ENCODE results near the gene FAF1. TPM values are rescaled to one million over a fixed set of nuclear protein-coding genes. Genes with fewer than 3 reads are reported as not detected.
"Not testable (repeated sequence)": the region's sequence is repeated elsewhere in the genome, so short reads cannot be mapped to it uniquely, and the experiment has no call there.

Gene FAF1
- total RNA-seq, 1 experiment from 2014 or later = 135 TPM

DNA sequence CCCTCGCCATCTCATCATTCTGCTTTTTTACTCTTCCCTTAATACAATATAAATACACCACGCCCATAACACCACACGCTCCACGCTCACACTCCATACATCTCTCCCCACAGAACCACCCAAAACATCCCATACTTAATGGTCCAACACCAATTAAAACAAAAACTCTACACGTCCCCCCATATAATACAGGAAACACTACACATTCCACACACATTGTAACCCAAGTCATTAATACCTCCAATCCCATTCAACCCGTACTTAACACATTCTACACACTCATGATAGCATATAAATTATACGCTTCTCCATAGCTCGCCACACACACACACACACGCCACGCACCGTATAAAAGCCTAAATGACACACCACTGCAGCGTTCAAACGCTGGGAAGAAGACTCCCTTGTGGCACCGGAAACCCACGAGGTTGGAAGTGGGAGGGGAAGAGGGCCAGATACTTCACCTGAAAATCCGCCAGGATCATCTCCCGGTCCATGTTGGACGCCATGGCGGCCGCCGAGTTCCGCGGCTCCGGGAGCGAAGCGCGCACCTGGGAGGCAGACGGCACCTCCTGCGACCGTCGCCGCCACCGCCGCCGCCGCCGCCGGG lies 659 bp downstream of the FAF1 start:
- DNase-seq (ENCODE audit: low read depth) = peak; percentile 74

DNA sequence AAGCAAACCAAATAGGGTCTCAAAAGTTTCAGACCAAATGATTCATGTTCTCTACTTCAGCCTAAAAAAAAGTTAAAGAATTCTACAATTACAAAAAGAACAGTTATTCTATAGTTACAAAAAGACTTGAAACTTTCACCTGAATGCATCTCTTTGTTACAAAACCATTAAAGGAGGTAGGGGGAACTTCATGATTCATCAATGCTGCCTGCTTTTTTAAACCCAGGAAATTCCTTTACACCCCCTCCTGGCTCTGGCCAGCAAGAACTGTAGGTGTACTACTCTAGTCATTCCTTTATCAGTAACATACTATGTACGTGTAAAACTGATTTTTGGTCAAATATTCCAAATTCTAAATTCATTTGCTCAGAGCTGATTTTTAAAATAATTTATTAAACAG lies 5.0 kb downstream of the FAF1 start:
- DNase-seq (ENCODE audit: low read depth) = no peak

DNA sequence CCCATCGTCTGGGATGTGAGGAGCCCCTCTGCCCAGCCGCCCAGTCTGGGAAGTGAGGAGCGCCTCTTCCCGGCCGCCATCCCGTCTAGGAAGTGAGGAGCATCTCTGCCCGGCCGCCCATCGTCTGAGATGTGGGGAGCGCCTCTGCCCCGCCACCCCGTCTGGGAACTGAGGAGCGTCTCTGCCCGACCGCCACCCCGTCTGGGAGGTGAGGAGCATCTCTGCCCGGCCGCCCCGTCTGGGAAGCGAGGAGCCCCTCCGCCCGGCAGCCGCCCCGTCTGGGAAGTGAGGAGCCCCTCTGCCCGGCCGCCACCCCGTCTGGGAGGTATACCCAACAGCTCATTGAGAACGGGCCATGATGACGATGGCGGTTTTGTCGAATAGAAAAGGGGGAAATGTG lies 7.5 kb downstream of the FAF1 start:
- DNase-seq (ENCODE audit: low read depth) = not testable (repeated sequence)

DNA sequence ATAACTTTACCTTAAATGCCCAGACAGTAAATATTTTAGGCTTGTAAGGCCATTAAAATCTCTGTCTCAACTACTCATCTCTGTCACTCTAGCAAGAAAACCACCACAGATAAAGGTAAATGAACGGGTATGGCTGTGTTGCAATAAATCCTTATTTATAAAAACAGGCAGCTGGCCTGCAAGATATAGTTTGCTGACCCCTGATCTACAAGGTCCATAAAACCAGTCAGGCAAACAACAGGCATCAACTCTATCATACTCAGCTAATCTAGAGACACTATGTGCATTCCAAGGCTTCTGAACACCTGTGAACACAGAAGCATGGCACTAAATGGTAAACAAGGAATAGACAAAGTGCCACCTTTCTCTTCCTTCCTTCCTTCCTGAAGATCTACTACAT lies 9.7 kb downstream of the FAF1 start:
- DNase-seq (ENCODE audit: low read depth) = no peak

DNA sequence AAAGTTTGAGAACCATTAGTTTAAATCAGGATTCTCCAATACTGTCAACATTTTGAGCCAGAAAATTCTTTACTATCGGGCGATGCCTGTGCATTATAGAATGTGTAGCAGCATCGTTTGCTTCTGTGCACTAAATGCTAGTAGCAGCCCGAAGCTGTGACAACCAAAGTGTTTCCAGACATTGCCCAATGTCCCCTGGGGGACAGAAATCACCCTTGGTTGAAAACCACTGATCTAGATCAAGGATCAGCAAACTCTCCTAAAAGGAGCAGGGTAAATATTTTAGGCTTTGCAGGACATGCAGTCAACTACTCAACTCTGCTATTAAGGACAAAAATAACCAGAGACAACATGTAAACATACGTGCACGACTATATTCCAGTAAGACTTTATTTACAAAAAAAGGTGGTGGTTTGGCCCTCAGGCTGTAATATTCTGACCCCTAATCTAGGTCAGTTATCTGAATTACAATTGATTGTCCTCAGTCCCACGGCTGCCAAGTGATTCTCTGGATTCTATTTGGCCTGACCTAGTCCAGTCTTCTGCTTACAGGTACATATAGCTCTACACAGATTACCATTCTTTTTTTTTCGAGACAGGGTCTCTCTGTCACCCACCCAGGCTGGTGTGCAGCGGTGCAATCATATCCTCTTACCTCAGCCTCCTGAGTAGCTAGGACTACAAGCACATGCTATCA lies 10.6 kb downstream of the FAF1 start:
- no peak for DNase-seq (ENCODE audit: low read depth)

DNA sequence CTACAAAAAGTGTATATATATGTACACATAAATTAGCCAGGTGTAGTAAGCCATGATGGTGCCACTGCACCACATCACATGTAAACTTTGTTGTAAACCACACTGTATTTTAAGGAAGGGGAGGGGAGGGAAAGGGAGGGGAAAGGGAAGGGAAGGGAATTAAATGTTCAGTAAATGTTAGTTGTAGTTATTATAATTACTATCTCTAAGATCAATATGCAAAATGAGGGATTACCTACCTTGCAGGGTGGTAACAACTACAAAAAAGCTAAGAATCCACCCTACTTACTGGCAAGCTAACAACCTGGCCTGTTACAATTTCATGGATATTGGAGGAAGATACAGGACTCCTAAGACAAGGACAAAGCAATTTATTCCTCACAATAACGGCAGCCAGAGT lies 17.7 kb downstream of the FAF1 start:
- no peak for DNase-seq (ENCODE audit: low read depth)

DNA sequence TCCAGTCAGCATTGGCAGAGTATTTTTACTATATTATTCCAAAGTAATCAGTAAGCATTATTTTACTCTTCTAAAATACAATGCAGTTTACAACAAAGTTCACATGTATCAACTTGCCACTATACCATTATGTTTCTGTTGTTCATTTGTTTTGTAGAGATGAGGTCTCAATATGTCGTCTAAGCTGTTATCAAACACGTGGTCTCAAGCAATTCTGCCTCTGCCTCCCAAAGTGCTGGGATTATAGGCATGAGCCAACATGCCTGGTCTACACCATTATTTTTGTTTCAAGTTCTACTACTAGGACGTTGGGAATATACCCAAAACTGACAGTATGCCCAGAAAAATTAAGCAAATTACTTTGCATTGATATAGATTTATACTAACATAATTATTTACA lies 19.8 kb downstream of the FAF1 start:
- DNase-seq (ENCODE audit: low read depth) = no peak

DNA sequence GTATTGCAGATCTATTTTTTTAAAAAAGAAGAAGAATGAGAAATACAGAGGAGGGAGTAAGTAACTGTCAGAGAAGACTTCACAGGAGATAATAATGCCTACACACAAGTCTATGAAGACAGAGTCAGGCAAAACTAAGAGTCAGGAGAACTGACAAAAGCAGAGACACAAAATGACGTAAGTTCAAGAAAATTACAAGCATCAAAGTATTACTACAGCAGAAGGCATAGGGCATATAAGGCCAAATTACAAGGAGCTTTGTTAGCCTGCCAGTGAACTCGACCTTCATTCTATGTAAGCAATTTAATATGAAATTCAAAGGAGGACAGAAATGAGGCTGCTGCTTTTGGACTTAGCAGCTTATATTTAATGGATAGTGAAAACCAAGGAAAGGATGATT lies 23.7 kb downstream of the FAF1 start:
- no peak for DNase-seq (ENCODE audit: low read depth)

DNA sequence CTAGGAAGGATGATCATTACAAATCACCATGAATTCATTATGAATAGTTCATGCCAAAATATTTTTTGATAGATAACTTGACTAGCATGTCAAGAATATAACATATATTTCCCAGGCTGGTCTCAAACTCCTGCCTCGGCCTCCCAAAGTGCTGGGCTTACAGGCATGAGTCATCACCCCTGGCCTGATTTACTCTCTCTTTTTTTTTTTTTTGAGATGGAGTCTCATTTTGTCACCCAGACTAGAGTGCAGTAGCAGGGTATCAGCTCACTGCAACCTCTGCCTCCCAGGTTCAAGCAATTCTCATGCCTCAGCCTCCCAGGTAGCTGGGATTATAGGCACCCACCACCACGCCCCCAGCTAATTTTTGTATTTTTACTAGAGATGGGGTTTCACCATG lies 24.8 kb downstream of the FAF1 start:
- peak; percentile 53 for DNase-seq (ENCODE audit: low read depth)

DNA sequence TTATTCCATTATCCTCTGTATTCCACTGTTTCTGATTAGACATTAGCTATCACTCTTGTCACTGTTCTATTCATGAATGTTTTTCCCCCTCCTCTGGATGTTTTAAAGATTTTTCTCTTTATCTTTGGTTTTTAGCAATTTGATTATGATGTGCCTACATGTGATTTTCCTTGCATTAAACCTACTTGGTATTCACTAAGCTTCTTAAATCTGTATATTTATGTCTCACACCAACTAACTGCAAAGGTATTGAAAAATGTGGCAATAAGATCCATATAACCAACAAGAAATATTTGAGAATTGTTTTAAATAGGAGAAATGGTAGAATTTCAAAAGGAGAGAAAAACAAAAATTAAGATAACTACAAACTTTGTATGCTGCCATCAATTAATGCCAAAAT lies 25.2 kb downstream of the FAF1 start:
- DNase-seq (ENCODE audit: low read depth) = no peak

DNA sequence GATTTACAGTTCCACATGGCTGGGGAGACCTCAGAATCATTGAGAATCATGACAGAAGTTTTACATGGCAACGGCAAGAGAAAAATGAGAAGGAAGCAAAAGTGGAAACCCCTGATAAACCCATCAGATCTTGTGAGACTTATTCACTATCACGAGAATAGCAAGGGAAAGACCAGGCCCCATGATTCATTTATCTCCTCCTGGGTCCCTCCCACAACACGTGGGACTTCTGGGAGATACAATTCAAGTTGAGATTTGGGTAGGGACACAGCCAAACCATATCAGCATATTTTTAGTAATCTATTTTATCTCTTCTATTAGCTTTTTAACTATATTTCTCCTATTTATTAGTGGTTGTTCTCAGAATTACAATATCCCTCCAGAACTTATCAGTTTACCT lies 26.3 kb downstream of the FAF1 start:
- DNase-seq (ENCODE audit: low read depth) = not testable (repeated sequence)

DNA sequence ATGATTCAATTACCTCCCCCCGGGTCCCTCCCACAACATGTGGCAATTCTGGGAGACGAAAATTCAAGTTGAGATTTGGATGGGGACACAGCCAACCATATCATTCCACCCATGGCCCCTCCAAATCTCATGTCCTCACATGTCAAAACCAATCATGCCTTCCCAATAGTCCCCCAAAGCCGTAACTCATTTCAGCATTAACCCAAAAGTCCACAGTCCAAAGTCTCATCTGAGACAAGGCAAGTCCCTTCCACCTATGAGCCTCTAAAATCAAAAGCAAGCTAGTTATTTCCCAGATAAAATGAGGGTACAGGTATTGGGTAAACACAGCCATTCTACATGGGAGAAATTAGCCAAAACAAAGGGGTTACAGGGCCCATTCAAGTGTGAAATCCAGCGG lies 28.0 kb downstream of the FAF1 start:
- DNase-seq (ENCODE audit: low read depth) = not testable (repeated sequence)

DNA sequence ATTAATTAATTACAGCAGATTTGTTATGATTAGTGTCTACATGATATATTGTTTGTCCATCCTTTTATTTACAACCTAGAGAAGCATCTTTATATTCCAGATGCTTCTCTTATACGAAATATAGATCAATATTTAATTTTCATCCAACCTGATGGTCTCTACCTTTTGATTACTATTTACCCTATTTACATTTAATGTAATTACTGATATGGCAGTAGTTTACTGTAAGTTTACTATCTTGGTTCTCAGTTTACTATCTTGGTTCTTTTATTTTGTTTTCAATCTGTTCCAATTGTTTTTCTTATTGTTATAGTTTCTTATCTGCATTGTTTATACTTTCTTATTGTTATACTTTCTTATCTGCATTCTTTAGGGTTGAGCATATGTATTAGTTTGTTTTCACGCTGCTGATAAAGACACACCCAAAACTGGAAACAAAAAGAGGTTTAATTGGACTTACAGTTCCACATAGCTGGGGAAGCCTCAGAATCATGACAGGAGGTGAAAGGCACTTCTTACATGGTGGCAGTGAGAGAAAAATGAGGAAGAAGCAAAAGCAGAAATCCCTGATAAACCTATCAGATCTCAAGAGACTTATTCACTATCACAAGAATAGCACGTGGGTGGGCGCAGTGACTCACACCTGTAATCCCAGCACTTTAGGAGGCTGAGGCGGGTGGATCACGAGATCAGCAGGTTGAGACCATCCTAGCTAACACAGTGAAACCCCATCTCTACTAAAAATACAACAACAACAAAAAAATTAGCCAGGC lies 28.9 kb downstream of the FAF1 start:
- peak; percentile 6 for DNase-seq (ENCODE audit: low read depth)

DNA sequence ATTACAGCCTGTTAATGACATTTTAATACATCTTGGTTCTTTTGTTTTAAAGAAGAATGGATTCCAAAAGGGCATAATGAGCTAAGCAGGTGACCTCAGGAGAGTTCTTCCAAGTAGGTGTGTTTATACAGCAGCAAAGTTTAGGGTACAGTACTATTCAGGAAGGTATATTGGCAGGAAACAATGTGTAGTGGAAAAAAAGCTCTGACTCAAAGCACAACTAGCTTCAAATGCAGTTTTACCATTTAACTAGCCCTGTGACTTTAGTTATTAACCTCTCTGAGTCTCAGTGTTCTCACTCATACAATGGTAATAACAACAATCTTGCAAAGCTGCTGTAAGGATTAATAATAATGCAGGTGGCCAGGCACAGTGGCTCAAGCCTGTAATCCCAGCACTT lies 29.9 kb downstream of the FAF1 start:
- peak; percentile 3 for DNase-seq (ENCODE audit: low read depth)

DNA sequence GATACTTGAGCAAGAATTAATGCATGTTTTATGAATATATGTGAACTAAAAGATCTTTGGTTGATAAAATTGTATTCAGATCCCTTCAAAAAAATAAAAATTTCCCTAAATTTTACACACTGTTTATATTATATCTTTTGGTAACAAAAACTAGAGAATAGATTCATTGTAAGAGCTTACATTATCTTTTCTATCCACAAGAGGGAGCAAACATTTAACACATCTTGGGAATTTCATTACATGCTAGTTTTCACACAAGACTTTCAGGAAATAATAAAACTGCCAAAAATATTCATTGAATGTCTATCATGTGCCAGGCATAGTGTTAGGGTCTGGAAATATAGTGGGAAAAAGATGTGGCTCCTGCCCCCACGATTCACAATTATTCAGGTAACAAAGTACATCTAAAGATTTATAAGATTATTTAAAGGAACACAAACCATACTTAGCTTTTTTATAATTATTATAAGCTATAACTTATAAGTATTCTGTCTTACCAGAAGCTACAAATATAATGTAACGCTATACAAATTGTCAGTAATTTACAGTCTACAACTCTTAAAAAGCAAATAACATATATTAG lies 30.6 kb downstream of the FAF1 start:
- DNase-seq (ENCODE audit: low read depth) = peak; percentile 50

DNA sequence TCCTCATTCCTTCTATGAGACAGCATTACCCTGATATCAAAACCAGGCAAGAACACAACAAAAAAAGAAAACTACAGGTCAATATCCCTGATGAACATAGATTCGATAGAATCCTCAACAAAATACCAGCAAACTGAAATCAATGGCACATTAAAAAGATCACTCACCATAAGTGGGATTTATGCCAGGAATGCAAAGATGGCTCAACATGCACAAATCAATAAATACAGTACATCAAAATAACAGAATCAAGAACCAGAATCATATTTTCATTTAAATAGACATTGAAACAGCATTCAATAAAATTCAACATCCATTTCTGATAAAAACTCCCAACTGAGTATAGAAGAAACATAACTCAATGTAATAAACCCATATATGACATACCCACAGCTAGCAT lies 36.5 kb downstream of the FAF1 start:
- no peak for DNase-seq (ENCODE audit: low read depth)

DNA sequence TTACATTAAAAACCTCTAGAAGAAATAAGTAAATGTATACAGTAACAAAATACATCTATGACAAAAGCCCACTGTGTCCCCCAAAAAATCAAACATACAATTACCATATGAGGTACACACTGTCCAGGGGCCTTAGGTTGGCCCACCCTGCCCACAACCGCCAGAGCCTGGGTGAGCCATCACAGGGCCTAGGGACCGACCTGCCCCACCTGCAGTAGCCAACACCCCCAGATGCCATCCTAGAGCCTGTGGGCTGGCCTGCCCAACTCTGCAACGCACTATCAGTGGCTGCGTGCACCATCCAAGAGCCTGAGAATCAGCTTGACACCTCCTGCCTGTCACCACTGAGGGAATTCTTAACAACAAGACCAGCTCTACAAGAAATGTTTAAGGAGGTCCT lies 39.0 kb downstream of the FAF1 start:
- no peak for DNase-seq (ENCODE audit: low read depth)

DNA sequence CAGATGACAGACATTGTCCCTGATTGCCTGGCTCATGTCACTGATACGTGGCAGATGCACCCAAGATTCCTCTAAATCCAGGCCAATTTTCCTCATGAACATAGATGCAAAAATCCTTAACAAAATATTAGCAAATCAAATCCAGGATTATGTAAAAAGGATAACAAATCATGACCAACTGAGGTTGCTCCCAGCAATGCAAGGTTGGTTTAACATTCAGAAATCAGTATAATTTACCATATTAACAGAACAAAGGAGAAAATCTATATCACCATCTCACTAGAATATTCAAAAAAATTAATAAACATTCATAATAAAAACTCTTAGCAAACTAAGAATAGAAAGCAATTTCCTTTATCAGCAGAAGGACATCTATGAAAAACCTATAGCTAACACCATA lies 39.7 kb downstream of the FAF1 start:
- DNase-seq (ENCODE audit: low read depth) = no peak

DNA sequence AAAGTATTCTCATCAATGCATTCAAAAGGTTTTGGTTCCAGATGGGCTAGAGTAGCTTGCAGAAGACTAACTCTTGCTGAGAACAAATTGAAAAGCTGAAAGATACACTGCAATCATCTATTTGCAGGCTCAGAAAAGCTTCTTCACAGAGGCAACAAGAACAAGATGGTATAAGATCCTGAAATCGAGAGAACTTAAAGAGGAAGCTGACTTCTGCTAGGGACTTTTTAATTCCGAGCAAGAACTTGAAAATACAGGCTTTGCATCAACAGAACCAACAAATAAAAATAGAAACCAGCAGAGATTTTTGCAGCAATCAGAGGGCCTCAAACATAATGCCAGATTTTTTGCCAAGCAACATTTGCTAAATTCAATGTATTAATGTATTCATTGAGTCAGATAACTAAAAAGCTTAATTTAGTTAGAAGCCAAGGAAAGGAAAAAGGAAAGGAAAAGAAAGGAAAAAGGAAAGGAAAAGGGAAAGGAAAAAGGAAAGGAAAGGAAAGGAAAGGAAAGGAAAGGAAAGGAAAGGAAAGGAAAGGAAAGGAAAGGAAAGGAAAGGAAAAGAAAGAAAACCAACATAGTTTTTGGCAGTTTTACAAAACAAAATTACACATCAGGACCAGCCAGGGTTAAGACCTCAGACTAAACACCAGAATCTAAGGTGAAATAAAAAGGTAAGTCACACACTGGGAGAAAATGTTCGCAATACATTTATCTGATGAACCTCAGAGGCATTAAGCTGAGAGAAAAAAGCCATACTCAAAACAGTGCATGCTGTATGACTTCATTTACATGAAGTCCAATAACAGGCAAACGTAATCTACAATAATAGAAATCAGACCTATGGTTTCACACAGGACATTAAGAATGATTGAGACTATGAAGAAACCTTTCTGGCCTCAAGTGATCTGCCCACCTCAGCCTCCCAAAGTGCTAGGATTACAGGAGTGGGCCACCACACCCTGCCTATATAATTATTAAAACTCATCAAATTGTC lies 42.6 kb downstream of the FAF1 start:
- no peak for DNase-seq (ENCODE audit: low read depth)

DNA sequence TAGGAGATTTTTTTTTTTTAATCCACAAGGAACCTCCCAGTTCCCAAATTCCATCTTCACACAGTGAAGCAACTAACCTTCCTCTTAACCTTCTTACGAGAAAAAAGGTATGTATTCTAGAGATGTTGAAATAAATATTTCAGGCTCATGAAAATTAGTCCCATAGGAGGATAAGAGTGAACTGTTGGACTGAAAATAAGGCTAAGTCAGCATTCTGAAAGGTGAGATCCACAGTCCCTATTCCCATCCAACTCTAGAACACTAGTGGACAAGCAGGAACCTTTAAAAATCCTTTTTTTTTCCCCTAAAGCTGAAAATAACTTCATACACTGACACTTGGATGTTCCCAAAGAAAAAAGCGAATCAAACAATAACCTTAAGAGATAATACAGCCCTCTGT lies 44.4 kb downstream of the FAF1 start:
- DNase-seq (ENCODE audit: low read depth) = no peak

DNA sequence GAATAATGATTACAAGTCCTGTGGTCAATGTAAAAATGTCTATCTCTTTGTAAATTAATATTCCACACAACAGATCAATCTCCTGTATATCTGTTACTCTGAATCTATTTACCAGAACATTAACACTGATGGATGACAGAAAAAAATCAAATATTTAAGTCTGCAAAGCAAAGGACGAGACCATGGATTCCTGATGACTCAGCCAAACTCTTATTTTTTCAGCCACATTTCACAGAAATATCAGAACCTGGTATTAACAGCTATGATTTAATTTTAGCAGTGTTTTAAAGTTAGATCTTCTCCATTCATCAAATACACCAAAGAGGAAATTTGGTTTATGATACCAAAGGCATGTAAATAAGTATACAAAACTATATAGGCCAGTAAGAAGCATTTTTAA lies 46.1 kb downstream of the FAF1 start:
- DNase-seq (ENCODE audit: low read depth) = no peak

DNA sequence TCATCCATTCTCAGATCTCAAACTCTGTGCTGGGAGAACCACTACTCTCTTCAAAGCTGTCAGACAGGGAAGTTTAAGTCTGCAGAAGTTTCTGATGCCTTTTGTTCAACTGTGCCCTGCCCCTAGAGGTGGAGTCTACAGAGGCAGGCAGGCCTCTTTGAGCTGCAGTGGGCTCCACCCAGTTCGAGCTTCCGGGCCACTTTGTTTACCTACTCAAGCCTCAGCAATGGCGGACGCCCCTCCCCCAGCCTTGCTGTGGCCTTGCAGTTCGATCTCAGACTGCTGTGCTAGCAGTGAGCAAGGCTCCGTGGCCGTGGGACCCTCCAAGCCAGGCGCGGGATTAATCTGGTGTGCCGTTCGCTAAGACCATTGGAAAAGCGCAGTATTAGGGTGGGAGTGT lies 49.7 kb downstream of the FAF1 start:
- DNase-seq (ENCODE audit: low read depth) = not testable (repeated sequence)

All from M059J (cell line).